Subcutaneous abdominal adipose tissue (tissue), 5 donors: ENCODE data around the gene VIPR1.

Source experiments
- H3K27ac ChIP-seq: one replicate; pipeline ENCODE4 v1.7.0; 2013; ENCODE audit warnings: low read depth, mild to moderate bottlenecking, inconsistent platforms, low read length, moderate library complexity
- H3K27me3 ChIP-seq, 5 donors: one replicate each; pipeline ENCODE4 v1.7.0; 2013; ENCODE audit warnings: low read length in 5 of 5, inconsistent platforms in 1 of 5; ENCODE audit not compliant: control insufficient read depth in 5 of 5, insufficient read depth in 4 of 5
- H3K36me3 ChIP-seq, 5 donors: one replicate each; pipeline ENCODE4 v1.7.0; 2013; ENCODE audit warnings: low read length in 5 of 5; ENCODE audit not compliant: control insufficient read depth in 5 of 5, insufficient read depth in 5 of 5
- H3K4me1 ChIP-seq, 5 donors: one replicate each; pipeline ENCODE4 v1.7.0; 2013; ENCODE audit warnings: low read length in 5 of 5, mild to moderate bottlenecking in 3 of 5, moderate library complexity in 1 of 5; ENCODE audit not compliant: control insufficient read depth in 5 of 5, insufficient read depth in 5 of 5
- H3K4me3 ChIP-seq, 5 donors: one replicate each; pipeline ENCODE4 v1.7.0; 2013; ENCODE audit warnings: low read length in 5 of 5, low read depth in 1 of 5
- H3K9ac ChIP-seq, 5 donors: one replicate each; pipeline ENCODE4 v1.7.0; 2013; ENCODE audit warnings: low read length in 5 of 5, mild to moderate bottlenecking in 4 of 5, moderate library complexity in 3 of 5
- H3K9me3 ChIP-seq, 5 donors: one replicate each; pipeline ENCODE4 v1.7.0; 2013; ENCODE audit warnings: low read length in 5 of 5; ENCODE audit not compliant: control insufficient read depth in 5 of 5
- donor health status: healthy.
- donor health status: healthy.
- donor health status: healthy.
- donor health status: healthy.
- donor health status: healthy.

Gene VIPR1

DNA sequence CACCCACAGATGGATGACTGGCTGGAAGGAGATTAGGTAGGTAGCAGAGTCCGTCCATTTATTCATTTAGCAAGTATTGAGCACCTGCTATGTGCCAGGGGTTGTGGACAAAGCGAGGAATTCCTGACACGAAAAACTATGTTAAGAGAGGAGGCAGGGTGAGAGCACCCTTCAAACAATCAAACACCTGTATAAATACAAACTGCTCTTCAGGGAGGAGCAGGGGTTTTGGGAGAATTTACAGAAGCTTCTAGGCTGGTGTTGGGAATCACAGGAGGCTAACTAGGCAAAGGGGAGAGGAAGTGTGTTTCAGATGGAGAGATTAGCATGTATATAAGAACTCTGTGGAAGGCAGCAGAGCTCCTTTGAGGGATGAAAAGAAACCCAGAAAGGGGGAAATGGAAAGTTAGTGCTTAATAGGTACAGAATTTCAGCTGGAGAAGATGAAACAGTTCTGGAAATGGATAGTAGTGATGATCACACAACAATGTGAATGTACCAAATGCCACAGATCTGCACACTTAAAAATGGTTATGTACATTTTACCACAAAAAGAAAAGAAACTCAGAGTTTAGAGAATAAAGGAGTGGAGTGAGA, 80.1 kb downstream of the VIPR1 start:
- peak overlapping the region; percentile 69 for H3K27ac ChIP-seq
- H3K27me3 ChIP-seq: no peaks in the 10 kb centered on the region
- peak overlapping the region; percentile 29 to 89 (median 80) for H3K4me3 ChIP-seq
- peaks cover 0 to 5% (median 0%) of the 10 kb centered on the region in 5 donors for H3K36me3 ChIP-seq
- no peaks in the 10 kb centered on the region for H3K9me3 ChIP-seq
- peaks cover 0 to 23% (median 22%) of the 10 kb centered on the region in 5 donors for H3K4me1 ChIP-seq
- peak overlapping the region in 4 of 5 donors; percentile 72 to 86 (median 78) for H3K9ac ChIP-seq
